Astrocyte (in vitro differentiated cells and primary cell): Measurements from ENCODE around the gene BCL3. TPM values are rescaled to one million over a fixed set of nuclear protein-coding genes. Genes with fewer than 3 reads are reported as not detected.
A peak's percentile ranks its signal among the peaks of the same experiment; 100 is the strongest.

ENCODE experiments used
- DNase-seq: peaks from one replicate; pipeline ENCODE4 v3.0.0-alpha.2; 2010; ENCODE audit warnings: low read depth
- FAIRE-seq: peaks from 2 replicates; lab custom pipeline; 2011; peaks lifted over from hg19 to GRCh38; lab: Jason Lieb, UNC
- H2AFZ ChIP-seq: 2 replicates; pipeline ENCODE4 v1.6.0; 2012; ENCODE audit warnings: low read depth, low read length, inconsistent platforms
- H3K27ac ChIP-seq: 2 replicates; pipeline ENCODE4 v1.5.1; 2011; ENCODE audit warnings: low read depth, low read length, inconsistent platforms
- H3K27me3 ChIP-seq: 2 replicates; pipeline ENCODE4 v1.6.0; 2011; ENCODE audit warnings: low read length, inconsistent platforms; ENCODE audit not compliant: insufficient read depth
- H3K36me3 ChIP-seq: 2 replicates; pipeline ENCODE4 v1.5.1; 2011; ENCODE audit warnings: low read length, inconsistent platforms; ENCODE audit not compliant: insufficient read depth
- H3K4me1 ChIP-seq: 2 replicates; pipeline ENCODE4 v1.5.1; 2011; ENCODE audit warnings: low read length, inconsistent platforms; ENCODE audit not compliant: insufficient read depth
- H3K4me2 ChIP-seq: 2 replicates; pipeline ENCODE4 v1.6.0; 2012; ENCODE audit warnings: low read length, inconsistent platforms
- H3K4me3 ChIP-seq: 2 replicates; pipeline ENCODE4 v1.5.1; 2011; ENCODE audit warnings: low read depth, mild to moderate bottlenecking, low read length, inconsistent platforms; ENCODE audit not compliant: insufficient read depth
- H3K79me2 ChIP-seq: 2 replicates; pipeline ENCODE4 v1.6.0; 2012; ENCODE audit warnings: mild to moderate bottlenecking, low read length, inconsistent platforms; ENCODE audit not compliant: insufficient read depth
- H3K9ac ChIP-seq: 2 replicates; pipeline ENCODE4 v1.6.0; 2012; ENCODE audit warnings: mild to moderate bottlenecking, low read length, inconsistent platforms
- H3K9me3 ChIP-seq: 2 replicates; pipeline ENCODE4 v1.5.1; 2012; ENCODE audit warnings: low read depth, mild to moderate bottlenecking, low read length, inconsistent platforms; ENCODE audit not compliant: insufficient read depth
- H4K20me1 ChIP-seq: 2 replicates; pipeline ENCODE4 v1.6.0; 2012; ENCODE audit warnings: low read length, inconsistent platforms; ENCODE audit not compliant: insufficient read depth
- H3K27ac Mint-ChIP-seq: one replicate; pipeline ENCODE4 v1.8.0; 2021; ENCODE audit warnings: mild to moderate bottlenecking, mixed read lengths; ENCODE audit not compliant: unreplicated experiment
- H3K27me3 Mint-ChIP-seq: one replicate; pipeline ENCODE4 v1.8.0; 2021; ENCODE audit warnings: low read depth, mixed read lengths; ENCODE audit not compliant: unreplicated experiment
- H3K36me3 Mint-ChIP-seq: one replicate; pipeline ENCODE4 v1.8.0; 2021; ENCODE audit warnings: low read depth, mixed read lengths; ENCODE audit not compliant: unreplicated experiment
- H3K4me1 Mint-ChIP-seq: one replicate; pipeline ENCODE4 v1.8.0; 2021; ENCODE audit warnings: low read depth, mixed read lengths; ENCODE audit not compliant: unreplicated experiment
- H3K4me3 Mint-ChIP-seq: one replicate; pipeline ENCODE4 v1.8.0; 2021; ENCODE audit warnings: mild to moderate bottlenecking, moderate library complexity, mixed read lengths; ENCODE audit not compliant: unreplicated experiment
- H3K9me3 Mint-ChIP-seq: one replicate; pipeline ENCODE4 v1.8.0; 2021; ENCODE audit warnings: mild to moderate bottlenecking, mixed read lengths; ENCODE audit not compliant: unreplicated experiment
- EZH2 ChIP-seq: IDR thresholded peaks from 2 replicates; pipeline ENCODE4 v1.6.1; 2012; ENCODE audit warnings: mild to moderate bottlenecking, low read length, inconsistent platforms; ENCODE audit not compliant: insufficient read depth
- total RNA-seq: library from RNA; stranded (reverse); gene quantifications from 2 replicates; pipeline ENCODE4 v1.2.1, GENCODE V29; 2021
- TF ChIP-seq, protein P1 (sequence below): IDR thresholded peaks from 2 replicates; pipeline ENCODE4 v1.5.1; 2011; ENCODE audit warnings: low read depth, mild to moderate bottlenecking, inconsistent platforms, low read length, moderate library complexity; ENCODE audit not compliant: insufficient read depth

The BCL3 gene
- total RNA-seq, 1 donor from 2014 or later, result 17.3 TPM

DNA sequence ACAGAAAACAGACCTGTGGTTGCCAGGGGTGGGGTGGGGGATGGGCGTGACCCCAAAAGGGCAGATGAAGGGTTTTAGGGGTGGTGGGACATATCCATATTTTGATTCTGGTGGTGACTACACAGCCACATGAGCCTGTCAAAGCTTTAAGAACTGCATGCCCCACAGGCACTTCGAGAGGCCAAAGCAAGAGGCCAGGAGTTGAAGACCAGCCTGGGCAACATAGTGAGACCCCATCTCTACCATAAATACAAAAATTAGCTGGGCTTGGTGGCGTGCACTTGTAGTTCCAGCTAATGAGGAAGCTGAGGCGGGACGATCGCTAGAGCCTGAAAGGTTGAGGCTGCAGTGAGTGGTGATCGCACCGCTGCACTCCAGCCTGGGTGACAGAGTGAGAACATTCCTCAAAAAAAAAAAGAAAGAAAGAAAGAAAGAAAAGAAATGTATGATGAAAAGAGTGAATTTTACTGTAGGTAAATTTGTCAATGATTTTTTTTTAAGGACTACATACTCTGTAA lies 18.9 kb upstream of the BCL3 start:
- no peaks in the 10 kb centered on the region for H3K27me3 ChIP-seq
- no peak overlapping the region for H3K9ac ChIP-seq
- no peak overlapping the region for H2AFZ ChIP-seq
- H3K79me2 ChIP-seq, result no peaks in the 10 kb centered on the region
- no peak for DNase-seq
- Mint-ChIP-seq H3K27me3 (peaks cover 16% of the 10 kb centered on the region), H3K27ac (no peak overlapping the region), H3K9me3 (peaks cover 3% of the 10 kb centered on the region), H3K4me3 (peak overlapping the region; percentile 8), H3K4me1 (peaks cover 3% of the 10 kb centered on the region), H3K36me3 (no peaks in the 10 kb centered on the region)
- no peak for TF ChIP-seq EZH2
- TF ChIP-seq, protein P1, sequence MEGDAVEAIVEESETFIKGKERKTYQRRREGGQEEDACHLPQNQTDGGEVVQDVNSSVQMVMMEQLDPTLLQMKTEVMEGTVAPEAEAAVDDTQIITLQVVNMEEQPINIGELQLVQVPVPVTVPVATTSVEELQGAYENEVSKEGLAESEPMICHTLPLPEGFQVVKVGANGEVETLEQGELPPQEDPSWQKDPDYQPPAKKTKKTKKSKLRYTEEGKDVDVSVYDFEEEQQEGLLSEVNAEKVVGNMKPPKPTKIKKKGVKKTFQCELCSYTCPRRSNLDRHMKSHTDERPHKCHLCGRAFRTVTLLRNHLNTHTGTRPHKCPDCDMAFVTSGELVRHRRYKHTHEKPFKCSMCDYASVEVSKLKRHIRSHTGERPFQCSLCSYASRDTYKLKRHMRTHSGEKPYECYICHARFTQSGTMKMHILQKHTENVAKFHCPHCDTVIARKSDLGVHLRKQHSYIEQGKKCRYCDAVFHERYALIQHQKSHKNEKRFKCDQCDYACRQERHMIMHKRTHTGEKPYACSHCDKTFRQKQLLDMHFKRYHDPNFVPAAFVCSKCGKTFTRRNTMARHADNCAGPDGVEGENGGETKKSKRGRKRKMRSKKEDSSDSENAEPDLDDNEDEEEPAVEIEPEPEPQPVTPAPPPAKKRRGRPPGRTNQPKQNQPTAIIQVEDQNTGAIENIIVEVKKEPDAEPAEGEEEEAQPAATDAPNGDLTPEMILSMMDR, result no peak
- no peaks in the 10 kb centered on the region for H4K20me1 ChIP-seq
- peaks cover 8% of the 10 kb centered on the region for H3K4me1 ChIP-seq
- no peak overlapping the region for H3K27ac ChIP-seq
- H3K36me3 ChIP-seq, result no peaks in the 10 kb centered on the region
- H3K4me2 ChIP-seq, result no peak overlapping the region
- H3K9me3 ChIP-seq, result no peaks in the 10 kb centered on the region
- H3K4me3 ChIP-seq, result no peak overlapping the region
- no peak for FAIRE-seq

DNA sequence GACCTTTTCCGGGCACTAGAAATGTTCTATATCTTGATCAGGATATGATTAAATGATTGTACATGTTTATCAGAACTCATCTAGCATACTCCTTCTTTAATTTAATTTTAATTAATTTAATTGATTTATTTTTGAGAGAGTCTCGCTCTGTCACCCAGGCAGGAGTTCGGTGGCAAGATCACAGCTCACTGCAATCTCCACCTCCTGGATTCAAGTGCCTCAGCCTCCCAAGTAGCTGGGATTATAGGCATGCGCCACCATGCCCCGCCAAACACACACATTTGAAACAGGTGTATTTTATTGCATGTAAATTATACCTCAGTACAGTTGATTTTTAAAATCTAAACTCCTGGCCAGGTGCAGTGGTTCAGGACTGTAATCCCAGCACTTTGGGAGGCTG lies 17.4 kb upstream of the BCL3 start:
- H3K36me3 ChIP-seq, result no peaks in the 10 kb centered on the region

DNA sequence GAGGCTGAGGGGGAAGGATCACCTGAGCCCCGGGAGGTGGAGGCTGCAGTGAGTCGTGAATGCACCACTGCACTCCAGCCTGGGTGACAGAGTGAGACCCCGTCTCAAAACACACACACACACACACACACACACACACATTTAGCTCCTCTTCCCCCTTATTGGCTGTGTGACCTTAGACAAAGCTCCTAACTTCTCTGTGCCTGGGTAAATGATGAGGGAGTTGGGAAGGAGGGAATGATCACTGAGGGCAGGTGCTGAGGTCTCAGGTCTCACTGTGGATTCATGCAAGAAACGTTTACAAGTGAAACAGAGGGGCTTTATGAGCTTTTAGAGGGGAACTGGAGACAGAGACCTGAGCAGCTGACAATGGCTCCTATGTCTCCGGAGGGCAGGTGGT lies 16.9 kb upstream of the BCL3 start:
- Histone ChIP-seq H3K4me3 (no peak overlapping the region), H3K4me2 (no peak overlapping the region), H4K20me1 (no peaks in the 10 kb centered on the region), H3K4me1 (peaks cover 4% of the 10 kb centered on the region), H3K79me2 (no peaks in the 10 kb centered on the region), H2AFZ (no peak overlapping the region), H3K9ac (no peak overlapping the region), H3K27ac (no peak overlapping the region), H3K36me3 (no peaks in the 10 kb centered on the region), H3K9me3 (no peaks in the 10 kb centered on the region), H3K27me3 (no peaks in the 10 kb centered on the region)
- H3K4me1 Mint-ChIP-seq, result peaks cover 3% of the 10 kb centered on the region
- DNase-seq (no peak), FAIRE-seq (no peak)
- no peaks in the 10 kb centered on the region for H3K36me3 Mint-ChIP-seq
- peaks cover 13% of the 10 kb centered on the region for H3K27me3 Mint-ChIP-seq
- TF ChIP-seq, protein P1, result no peak
- no peak for TF ChIP-seq EZH2
- H3K27ac Mint-ChIP-seq, result no peak overlapping the region
- H3K4me3 Mint-ChIP-seq, result no peak overlapping the region
- peaks cover 3% of the 10 kb centered on the region for H3K9me3 Mint-ChIP-seq

More for the DNA sequence above, 17.4 kb upstream of the BCL3 start:
- H2AFZ ChIP-seq, result no peak overlapping the region
- peaks cover 13% of the 10 kb centered on the region for H3K27me3 Mint-ChIP-seq
- H3K9me3 Mint-ChIP-seq, result peaks cover 3% of the 10 kb centered on the region
- no peaks in the 10 kb centered on the region for H3K27me3 ChIP-seq
- no peak overlapping the region for H3K4me2 ChIP-seq
- H3K27ac ChIP-seq, result no peak overlapping the region
- no peaks in the 10 kb centered on the region for H3K36me3 Mint-ChIP-seq
- DNase-seq (no peak), FAIRE-seq (no peak)
- H3K4me3 Mint-ChIP-seq, result no peak overlapping the region
- H3K9ac ChIP-seq, result no peak overlapping the region
- no peaks in the 10 kb centered on the region for H4K20me1 ChIP-seq
- TF ChIP-seq EZH2, result no peak
- TF ChIP-seq, protein P1, result no peak
- peaks cover 4% of the 10 kb centered on the region for H3K4me1 ChIP-seq
- H3K27ac Mint-ChIP-seq, result no peak overlapping the region
- H3K79me2 ChIP-seq, result no peaks in the 10 kb centered on the region
- peaks cover 3% of the 10 kb centered on the region for H3K4me1 Mint-ChIP-seq
- H3K4me3 ChIP-seq, result no peak overlapping the region
- no peaks in the 10 kb centered on the region for H3K9me3 ChIP-seq
